ELF-1 (cell line): ENCODE results near the gene PTCH2.

Source experiments
- DNase-seq: peaks from one replicate; pipeline ENCODE4 v3.0.0-alpha.2; 2016; ENCODE audit warnings: low read depth, low spot score

Gene PTCH2

GRCh38 chr1:44784094-44785028 lies 58.7 kb downstream of the PTCH2 start:
- DNase-seq: peak; percentile 47

- no peak for DNase-seq
Observed at GRCh38 chr1:44783697-44784093, 59.4 kb downstream of the PTCH2 start.

- DNase-seq: no peak
Observed at GRCh38 chr1:44780583-44781121, 62.4 kb downstream of the PTCH2 start.

- DNase-seq: no peak
Observed at GRCh38 chr1:44778705-44779576, 64.1 kb downstream of the PTCH2 start.

- DNase-seq: no peak
Observed at GRCh38 chr1:44777969-44778635, 65.0 kb downstream of the PTCH2 start.

- no peak for DNase-seq
Observed at GRCh38 chr1:44777547-44777946, 65.5 kb downstream of the PTCH2 start.

GRCh38 chr1:44776730-44777068 lies 66.4 kb downstream of the PTCH2 start:
- no peak for DNase-seq

GRCh38 chr1:44775930-44776729 lies 66.9 kb downstream of the PTCH2 start:
- peak; percentile 34 for DNase-seq

- peak; percentile 97 for DNase-seq
Observed at GRCh38 chr1:44775078-44775929, 67.7 kb downstream of the PTCH2 start, which contains the start of gene RPS8. TSS of gene RPS8 (plus strand) at chr1:44775540. CDS start at chr1:44775597, 57 bp downstream.
